ENCODE data around the gene OR10A3.

Gene OR10A3

GRCh38 chr11:7936615-7937014 lies 4.9 kb downstream of the OR10A3 start:
- DNase-seq (ENCODE audit: low read depth in 3 of 3): no peak

GRCh38 chr11:7931168-7931567 lies 10.3 kb downstream of the OR10A3 start, which contains the start of gene OR10A6:
Gene OR10A6 (minus strand): TSS chr11:7931268. CDS start chr11:7928662, 2,606 bp downstream.
- DNase-seq (ENCODE audit: low read depth in 3 of 3): no peak

GRCh38 chr11:7927635-7928034 lies 13.9 kb downstream of the OR10A3 start:
- DNase-seq (ENCODE audit: low read depth in 3 of 3): no peak

- DNase-seq (ENCODE audit: low read depth in 3 of 3): no peak
Observed at GRCh38 chr11:7924536-7924935, 17.0 kb downstream of the OR10A3 start.

- no peak for DNase-seq (ENCODE audit: low read depth in 3 of 3)
Observed at GRCh38 chr11:7918141-7918540, 23.4 kb downstream of the OR10A3 start.

- no peak for DNase-seq (ENCODE audit: low read depth in 3 of 3)
Observed at GRCh38 chr11:7911011-7911410, 30.5 kb downstream of the OR10A3 start.

- DNase-seq (ENCODE audit: low read depth in 3 of 3): no peak
Observed at GRCh38 chr11:7910286-7910788, 31.2 kb downstream of the OR10A3 start.

GRCh38 chr11:7909585-7910285 lies 31.8 kb downstream of the OR10A3 start:
- DNase-seq (ENCODE audit: low read depth in 3 of 3): no peak

- DNase-seq (ENCODE audit: low read depth in 3 of 3): no peak
Observed at GRCh38 chr11:7907121-7907520, 34.4 kb downstream of the OR10A3 start.

- DNase-seq (ENCODE audit: low read depth in 3 of 3): no peak
Observed at GRCh38 chr11:7906481-7906880, 35.0 kb downstream of the OR10A3 start.

GRCh38 chr11:7905961-7906429 lies 35.5 kb downstream of the OR10A3 start:
- no peak for DNase-seq (ENCODE audit: low read depth in 3 of 3)

GRCh38 chr11:7905549-7905948 lies 36.0 kb downstream of the OR10A3 start:
- no peak for DNase-seq (ENCODE audit: low read depth in 3 of 3)

GRCh38 chr11:7904917-7905316 lies 36.6 kb downstream of the OR10A3 start:
- no peak for DNase-seq (ENCODE audit: low read depth in 3 of 3)

GRCh38 chr11:7903940-7904339 lies 37.6 kb downstream of the OR10A3 start:
- no peak for DNase-seq (ENCODE audit: low read depth in 3 of 3)

GRCh38 chr11:7901319-7901854 lies 40.1 kb downstream of the OR10A3 start:
- DNase-seq (ENCODE audit: low read depth in 3 of 3): no peak

GRCh38 chr11:7900686-7901085 lies 40.8 kb downstream of the OR10A3 start:
- no peak for DNase-seq (ENCODE audit: low read depth in 3 of 3)

GRCh38 chr11:7899418-7899817 lies 42.1 kb downstream of the OR10A3 start:
- no peak for DNase-seq (ENCODE audit: low read depth in 3 of 3)

- no peak for DNase-seq (ENCODE audit: low read depth in 3 of 3)
Observed at GRCh38 chr11:7898666-7899283, 42.7 kb downstream of the OR10A3 start.

- no peak for DNase-seq (ENCODE audit: low read depth in 3 of 3)
Observed at GRCh38 chr11:7896009-7896785, 45.3 kb downstream of the OR10A3 start.

GRCh38 chr11:7894251-7894650 lies 47.3 kb downstream of the OR10A3 start:
- no peak for DNase-seq (ENCODE audit: low read depth in 3 of 3)

- no peak for DNase-seq (ENCODE audit: low read depth in 3 of 3)
Observed at GRCh38 chr11:7893796-7894195, 47.7 kb downstream of the OR10A3 start.

- DNase-seq (ENCODE audit: low read depth in 3 of 3): no peak
Observed at GRCh38 chr11:7892840-7893254, 48.7 kb downstream of the OR10A3 start.

All from stimulated activated CD4-positive, alpha-beta T cell treated with anti-CD3 and anti-CD28 coated beads, TNF-alpha, amount 100 ng/mL, for 48 hours (primary cell).